HG03159 (cell line): ENCODE data around the gene NELL1.

Experiments used
- ATAC-seq: cut with Tn5 transposase; IDR thresholded peaks from one replicate; pipeline ENCODE4 v1.9.1; 2021; ENCODE audit warnings: mild to moderate bottlenecking, moderate library complexity; ENCODE audit not compliant: unreplicated experiment

NELL1 gene

GRCh38 chr11:21545699-21546098, 876.3 kb downstream of the NELL1 start:
- no peak for ATAC-seq

- no peak for ATAC-seq
Measured at GRCh38 chr11:21546703-21547102, 877.3 kb downstream of the NELL1 start.

GRCh38 chr11:21552911-21553310, 883.5 kb downstream of the NELL1 start:
- ATAC-seq: no peak

GRCh38 chr11:21553795-21554194, 884.4 kb downstream of the NELL1 start:
- no peak for ATAC-seq

GRCh38 chr11:21554284-21554683, 884.9 kb downstream of the NELL1 start:
- ATAC-seq: no peak

GRCh38 chr11:21556926-21557325, 887.5 kb downstream of the NELL1 start:
- no peak for ATAC-seq

GRCh38 chr11:21560466-21560975, 891.1 kb downstream of the NELL1 start:
- no peak for ATAC-seq

GRCh38 chr11:21561581-21561980, 892.2 kb downstream of the NELL1 start:
- ATAC-seq: no peak

GRCh38 chr11:21564095-21564494, 894.7 kb downstream of the NELL1 start:
- peak; percentile 70 for ATAC-seq

GRCh38 chr11:21564833-21565682, 895.7 kb downstream of the NELL1 start:
- no peak for ATAC-seq

- no peak for ATAC-seq
Measured at GRCh38 chr11:21566521-21567117, 897.2 kb downstream of the NELL1 start.

- ATAC-seq: no peak
Measured at GRCh38 chr11:21567645-21568290, 898.4 kb downstream of the NELL1 start.

GRCh38 chr11:21572210-21572609, 902.8 kb downstream of the NELL1 start:
- no peak for ATAC-seq

GRCh38 chr11:21582791-21583190, 913.4 kb downstream of the NELL1 start:
- ATAC-seq: no peak

- ATAC-seq: no peak
Measured at GRCh38 chr11:21588754-21589153, 919.4 kb downstream of the NELL1 start.

GRCh38 chr11:21602699-21603098, 933.3 kb downstream of the NELL1 start:
- no peak for ATAC-seq

- ATAC-seq: no peak
Measured at GRCh38 chr11:21603886-21604285, 934.5 kb downstream of the NELL1 start.

GRCh38 chr11:21604564-21604963, 935.2 kb downstream of the NELL1 start:
- ATAC-seq: no peak

- no peak for ATAC-seq
Measured at GRCh38 chr11:21612326-21612725, 942.9 kb downstream of the NELL1 start.

- ATAC-seq: no peak
Measured at GRCh38 chr11:21614961-21615360, 945.6 kb downstream of the NELL1 start.

- ATAC-seq: no peak
Measured at GRCh38 chr11:21615955-21616371, 946.6 kb downstream of the NELL1 start.

GRCh38 chr11:21622566-21622965, 953.2 kb downstream of the NELL1 start:
- ATAC-seq: no peak
